Natural killer cell (primary cell): ENCODE measurements around the gene COMMD3. TPM values are rescaled to one million over a fixed set of nuclear protein-coding genes. Genes with fewer than 3 reads are reported as not detected.

Experiments
- ATAC-seq, 3 donors: fragments of 150-1000 bp in 2 of 3; fragments of 200-7000 bp in 1 of 3; cut with Tn5 transposase; 1 replicate in 1 of 3; 2 replicates in 2 of 3; pipeline ENCODE4 v1.10.0; 2021; ENCODE audit warnings: mild to moderate bottlenecking in 2 of 3, moderate library complexity in 2 of 3
- DNase-seq, 2 donors: peaks; one replicate each; pipeline versions ENCODE4 v3.0.0 to v3.0.0-alpha.2; 2013 to 2021; ENCODE audit warnings: mixed read lengths in 1 of 2
- H3K27ac ChIP-seq: one replicate; pipeline ENCODE4 v1.5.1; 2013; ENCODE audit warnings: mild to moderate bottlenecking, low read length
- H3K27me3 ChIP-seq: one replicate; pipeline ENCODE4 v1.6.1; 2013; ENCODE audit warnings: low read length; ENCODE audit not compliant: control insufficient read depth, insufficient read depth
- H3K36me3 ChIP-seq: one replicate; pipeline ENCODE4 v1.6.1; 2013; ENCODE audit warnings: low read length; ENCODE audit not compliant: control insufficient read depth, insufficient read depth
- H3K4me1 ChIP-seq: one replicate; pipeline ENCODE4 v1.6.1; 2013; ENCODE audit warnings: low read length; ENCODE audit not compliant: control insufficient read depth, insufficient read depth
- H3K4me3 ChIP-seq: one replicate; pipeline ENCODE4 v1.5.1; 2013; ENCODE audit warnings: low read length
- H3K9me3 ChIP-seq: one replicate; pipeline ENCODE4 v1.6.1; 2013; ENCODE audit warnings: low read length; ENCODE audit not compliant: control insufficient read depth, insufficient read depth
- H3K27ac Mint-ChIP-seq, 2 donors: one replicate each; pipeline ENCODE4 v1.8.0; 2022; ENCODE audit warnings: mild to moderate bottlenecking in 2 of 2, mixed read lengths in 2 of 2, moderate library complexity in 1 of 2
- H3K27me3 Mint-ChIP-seq, 2 donors: one replicate each; pipeline ENCODE4 v1.8.0; 2022; ENCODE audit warnings: low read depth in 2 of 2, mixed read lengths in 2 of 2
- H3K36me3 Mint-ChIP-seq: one replicate; pipeline ENCODE4 v1.8.0; 2022; ENCODE audit warnings: mixed read lengths
- H3K4me1 Mint-ChIP-seq, 2 donors: one replicate each; pipeline ENCODE4 v1.8.0; 2022; ENCODE audit warnings: mixed read lengths in 2 of 2
- H3K4me3 Mint-ChIP-seq: one replicate; pipeline ENCODE4 v1.8.0; 2022; ENCODE audit warnings: mild to moderate bottlenecking, moderate library complexity, mixed read lengths
- H3K9me3 Mint-ChIP-seq, 2 donors: one replicate each; pipeline ENCODE4 v1.8.0; 2022; ENCODE audit warnings: mixed read lengths in 2 of 2
- CTCF ChIP-seq: fragments of 200-600 bp; IDR thresholded peaks from one replicate; pipeline ENCODE4 v1.8.0; 2022; ENCODE audit warnings: antibody characterized with exemption
- WGBS: methylation state at CpG from one replicate; pipeline ENCODE4 v1.1.7; 2013; ENCODE audit warnings: missing lambda C conversion rate; ENCODE audit not compliant: insufficient coverage; 5-methylcytosine and 5-hydroxymethylcytosine counted together
- intact Hi-C: fragments of 100-400 bp; cut with micrococcal nuclease; formaldehyde crosslinking; loops from one replicate; pipeline ENCODE4 v1.14.2; 2022
- total RNA-seq, 4 donors: library from RNA; stranded (reverse); fragments of 120-200 nt in 1 of 4; gene quantifications; one replicate each; pipeline versions ENCODE4 v1.2.3 to v1.2.4, GENCODE V29; 2013 to 2022

The COMMD3 gene
- total RNA-seq: 10 to 100 TPM; 43.1 to 48.3 (median 44.2) TPM
- 79.0 TPM for total RNA-seq (2013)

GRCh38 chr10:22316286-22317075 lies at the start of gene COMMD3:
TSS of gene COMMD3 (plus strand) at chr10:22316388. CDS start at chr10:22316418, 30 bp downstream.
- peak; percentile 65 to 92 (median 79) for ATAC-seq
- Histone ChIP-seq H3K36me3 (no peaks in the 10 kb centered on the region), H3K9me3 (no peaks in the 10 kb centered on the region), H3K27ac (peak within 1 kb of the TSS; percentile 89), H3K4me1 (peaks cover 11% of the 10 kb centered on the region), H3K4me3 (peak within 1 kb of the TSS; percentile 96), H3K27me3 (peaks cover 2% of the 10 kb centered on the region)
- no peak for TF ChIP-seq CTCF
- Mint-ChIP-seq H3K27ac (peak within 1 kb of the TSS; percentile 92 to 93), H3K36me3 (no peaks in the 10 kb centered on the region), H3K4me3 (peak within 1 kb of the TSS; percentile 100), H3K27me3 (peaks cover 4 to 8% of the 10 kb centered on the region in 2 donors), H3K9me3 (no peaks in the 10 kb centered on the region), H3K4me1 (peaks cover 22 to 33% of the 10 kb centered on the region in 2 donors)
- peak; percentile 83 to 94 for DNase-seq
- under 1% methylated on average over 63 of the region's 63 CpGs for WGBS
- intact Hi-C loops: loop anchor here (1.0 to 5.0 kb wide), 5 partner anchors 24 to 784 kb away; partner anchors contain the start of gene MLLT10

GRCh38 chr10:22268503-22268902 lies 47.7 kb upstream of the COMMD3 start:
- H3K27me3 ChIP-seq: no peaks in the 10 kb centered on the region
- no peaks in the 10 kb centered on the region for H3K36me3 ChIP-seq
- TF ChIP-seq CTCF: no peak
- no peaks in the 10 kb centered on the region for H3K4me1 ChIP-seq
- WGBS: 31% methylated on average over 2 of the region's 2 CpGs
- no peak overlapping the region for H3K4me3 ChIP-seq
- peaks cover 24 to 28% of the 10 kb centered on the region in 2 donors for H3K27me3 Mint-ChIP-seq
- no peak overlapping the region for H3K4me3 Mint-ChIP-seq
- intact Hi-C loops: no loop called here
- no peaks in the 10 kb centered on the region for H3K4me1 Mint-ChIP-seq
- DNase-seq (no peak), ATAC-seq (no peak)
- H3K27ac ChIP-seq: no peak overlapping the region
- no peaks in the 10 kb centered on the region for H3K9me3 ChIP-seq
- H3K9me3 Mint-ChIP-seq: no peaks in the 10 kb centered on the region
- no peak overlapping the region for H3K27ac Mint-ChIP-seq
- H3K36me3 Mint-ChIP-seq: no peaks in the 10 kb centered on the region

- Histone ChIP-seq H3K4me1 (no peaks in the 10 kb centered on the region), H3K27me3 (no peaks in the 10 kb centered on the region), H3K9me3 (no peaks in the 10 kb centered on the region), H3K36me3 (no peaks in the 10 kb centered on the region), H3K4me3 (no peak overlapping the region), H3K27ac (no peak overlapping the region)
- Mint-ChIP-seq H3K4me1 (no peaks in the 10 kb centered on the region), H3K27ac (no peak overlapping the region), H3K27me3 (peaks cover 9 to 11% of the 10 kb centered on the region in 2 donors), H3K4me3 (no peak overlapping the region), H3K9me3 (no peaks in the 10 kb centered on the region), H3K36me3 (no peaks in the 10 kb centered on the region)
- no peak for TF ChIP-seq CTCF
- DNase-seq (no peak), ATAC-seq (no peak)
- intact Hi-C loops: no loop called here
- 89% methylated on average over 6 of the region's 6 CpGs for WGBS
Measured at GRCh38 chr10:22271786-22272185, 44.4 kb upstream of the COMMD3 start.
